ENCODE data around the gene ZNF853. TPM values are rescaled to one million over a fixed set of nuclear protein-coding genes. Genes with fewer than 3 reads are reported as not detected.

The ZNF853 gene
- total RNA-seq, 2 donors from 2014 or later: 0.91 to 2.2 TPM

GRCh38 chr7:6653071-6654003, 37.9 kb downstream of the ZNF853 start:
- Histone ChIP-seq H3K4me3 (no peak overlapping the region), H3K27ac (no peak overlapping the region), H3K36me3 (peaks cover 10% of the 10 kb centered on the region), H3K9me3 (no peaks in the 10 kb centered on the region), H3K4me1 (no peaks in the 10 kb centered on the region), H3K27me3 (no peaks in the 10 kb centered on the region), H3K9ac (ENCODE audit: low read depth in 2 of 2, low read length in 2 of 2) (no peak overlapping the region)
- intact Hi-C loops (cut with DNase I): no loop called here
- DNase-seq: no peak
- no peak for TF ChIP-seq CTCF (IDR thresholded peaks at IDR 0.05)

GRCh38 chr7:6654113-6654841, 38.9 kb downstream of the ZNF853 start:
- H3K36me3 ChIP-seq: peaks cover 10% of the 10 kb centered on the region
- H3K4me3 ChIP-seq: no peak overlapping the region
- no peak for DNase-seq

GRCh38 chr7:6654842-6655610, 39.6 kb downstream of the ZNF853 start:
- no peak for TF ChIP-seq CTCF (IDR thresholded peaks at IDR 0.05)
- no peak overlapping the region for H3K4me3 ChIP-seq
- DNase-seq: no peak
- peaks cover 10% of the 10 kb centered on the region for H3K36me3 ChIP-seq
- H3K4me1 ChIP-seq: no peaks in the 10 kb centered on the region
- H3K9ac ChIP-seq (ENCODE audit: low read depth in 2 of 2, low read length in 2 of 2): no peak overlapping the region
- H3K27ac ChIP-seq: no peak overlapping the region
- H3K9me3 ChIP-seq: no peaks in the 10 kb centered on the region
- intact Hi-C loops (cut with DNase I): no loop called here
- no peaks in the 10 kb centered on the region for H3K27me3 ChIP-seq

More at GRCh38 chr7:6654113-6654841, 38.9 kb downstream of the ZNF853 start:
- Histone ChIP-seq H3K4me1 (no peaks in the 10 kb centered on the region), H3K9me3 (no peaks in the 10 kb centered on the region), H3K9ac (ENCODE audit: low read depth in 2 of 2, low read length in 2 of 2) (no peak overlapping the region), H3K27ac (no peak overlapping the region), H3K27me3 (no peaks in the 10 kb centered on the region)
- intact Hi-C loops (cut with DNase I): no loop called here
- no peak for TF ChIP-seq CTCF (IDR thresholded peaks at IDR 0.05)

GRCh38 chr7:6655636-6656385, 40.4 kb downstream of the ZNF853 start:
- DNase-seq: no peak
- Histone ChIP-seq H3K4me1 (no peaks in the 10 kb centered on the region), H3K4me3 (no peak overlapping the region), H3K9ac (ENCODE audit: low read depth in 2 of 2, low read length in 2 of 2) (no peak overlapping the region), H3K27me3 (no peaks in the 10 kb centered on the region), H3K27ac (no peak overlapping the region), H3K36me3 (peaks cover 10% of the 10 kb centered on the region), H3K9me3 (no peaks in the 10 kb centered on the region)
- intact Hi-C loops (cut with DNase I): no loop called here
- TF ChIP-seq CTCF (IDR thresholded peaks at IDR 0.05): no peak
